Natural killer cell (primary cell): ENCODE results near the gene SEC24D. TPM values are rescaled to one million over a fixed set of nuclear protein-coding genes. Genes with fewer than 3 reads are reported as not detected.

Source experiments
- ATAC-seq, 3 donors: fragments of 150-1000 bp in 2 of 3; fragments of 200-7000 bp in 1 of 3; cut with Tn5 transposase; 1 replicate in 1 of 3; 2 replicates in 2 of 3; pipeline ENCODE4 v1.10.0; 2021; ENCODE audit warnings: mild to moderate bottlenecking in 2 of 3, moderate library complexity in 2 of 3
- DNase-seq, 2 donors: peaks; one replicate each; pipeline versions ENCODE4 v3.0.0 to v3.0.0-alpha.2; 2013 to 2021; ENCODE audit warnings: mixed read lengths in 1 of 2
- H3K27ac ChIP-seq: one replicate; pipeline ENCODE4 v1.5.1; 2013; ENCODE audit warnings: mild to moderate bottlenecking, low read length
- H3K27me3 ChIP-seq: one replicate; pipeline ENCODE4 v1.6.1; 2013; ENCODE audit warnings: low read length; ENCODE audit not compliant: control insufficient read depth, insufficient read depth
- H3K36me3 ChIP-seq: one replicate; pipeline ENCODE4 v1.6.1; 2013; ENCODE audit warnings: low read length; ENCODE audit not compliant: control insufficient read depth, insufficient read depth
- H3K4me1 ChIP-seq: one replicate; pipeline ENCODE4 v1.6.1; 2013; ENCODE audit warnings: low read length; ENCODE audit not compliant: control insufficient read depth, insufficient read depth
- H3K4me3 ChIP-seq: one replicate; pipeline ENCODE4 v1.5.1; 2013; ENCODE audit warnings: low read length
- H3K9me3 ChIP-seq: one replicate; pipeline ENCODE4 v1.6.1; 2013; ENCODE audit warnings: low read length; ENCODE audit not compliant: control insufficient read depth, insufficient read depth
- H3K27ac Mint-ChIP-seq, 2 donors: one replicate each; pipeline ENCODE4 v1.8.0; 2022; ENCODE audit warnings: mild to moderate bottlenecking in 2 of 2, mixed read lengths in 2 of 2, moderate library complexity in 1 of 2
- H3K27me3 Mint-ChIP-seq, 2 donors: one replicate each; pipeline ENCODE4 v1.8.0; 2022; ENCODE audit warnings: low read depth in 2 of 2, mixed read lengths in 2 of 2
- H3K36me3 Mint-ChIP-seq: one replicate; pipeline ENCODE4 v1.8.0; 2022; ENCODE audit warnings: mixed read lengths
- H3K4me1 Mint-ChIP-seq, 2 donors: one replicate each; pipeline ENCODE4 v1.8.0; 2022; ENCODE audit warnings: mixed read lengths in 2 of 2
- H3K4me3 Mint-ChIP-seq: one replicate; pipeline ENCODE4 v1.8.0; 2022; ENCODE audit warnings: mild to moderate bottlenecking, moderate library complexity, mixed read lengths
- H3K9me3 Mint-ChIP-seq, 2 donors: one replicate each; pipeline ENCODE4 v1.8.0; 2022; ENCODE audit warnings: mixed read lengths in 2 of 2
- CTCF ChIP-seq: fragments of 200-600 bp; IDR thresholded peaks from one replicate; pipeline ENCODE4 v1.8.0; 2022; ENCODE audit warnings: antibody characterized with exemption
- WGBS: methylation state at CpG from one replicate; pipeline ENCODE4 v1.1.7; 2013; ENCODE audit warnings: missing lambda C conversion rate; ENCODE audit not compliant: insufficient coverage; 5-methylcytosine and 5-hydroxymethylcytosine counted together
- intact Hi-C: fragments of 100-400 bp; cut with micrococcal nuclease; formaldehyde crosslinking; loops from one replicate; pipeline ENCODE4 v1.14.2; 2022
- total RNA-seq, 4 donors: library from RNA; stranded (reverse); fragments of 120-200 nt in 1 of 4; gene quantifications; one replicate each; pipeline versions ENCODE4 v1.2.3 to v1.2.4, GENCODE V29; 2013 to 2022

SEC24D gene
- total RNA-seq, 3 donors from 2014 or later (not counting 1 experiment from before 2014, with no cell fraction given), result 32.7 to 50.2 (median 35.2) TPM

GRCh38 chr4:118773429-118773792, 62.5 kb downstream of the SEC24D start:
- Mint-ChIP-seq H3K9me3 (no peaks in the 10 kb centered on the region), H3K4me3 (no peak overlapping the region), H3K36me3 (no peaks in the 10 kb centered on the region), H3K27ac (no peak overlapping the region), H3K27me3 (no peaks in the 10 kb centered on the region), H3K4me1 (no peaks in the 10 kb centered on the region)
- ATAC-seq (no peak), DNase-seq (no peak)
- Histone ChIP-seq H3K27ac (no peak overlapping the region), H3K4me3 (no peak overlapping the region), H3K27me3 (no peaks in the 10 kb centered on the region), H3K36me3 (no peaks in the 10 kb centered on the region), H3K4me1 (no peaks in the 10 kb centered on the region), H3K9me3 (no peaks in the 10 kb centered on the region)
- 100% methylated on average over 2 of the region's 2 CpGs for WGBS
- no peak for TF ChIP-seq CTCF
- intact Hi-C loops, result loop anchor here (2.0 kb wide), 1 partner anchor 1275 kb away; no protein-coding TSS in a partner anchor

GRCh38 chr4:118772767-118773428, 63.0 kb downstream of the SEC24D start:
- no peaks in the 10 kb centered on the region for H3K4me1 Mint-ChIP-seq
- intact Hi-C loops, result loop anchor here (1.0 to 2.0 kb wide), 3 partner anchors 92 to 1276 kb away; no protein-coding TSS in a partner anchor
- ATAC-seq (no peak), DNase-seq (no peak)
- no peak for TF ChIP-seq CTCF
- H3K4me3 Mint-ChIP-seq, result no peak overlapping the region
- Histone ChIP-seq H3K4me1 (no peaks in the 10 kb centered on the region), H3K9me3 (no peaks in the 10 kb centered on the region), H3K4me3 (no peak overlapping the region), H3K36me3 (no peaks in the 10 kb centered on the region), H3K27ac (no peak overlapping the region), H3K27me3 (no peaks in the 10 kb centered on the region)
- no peak overlapping the region for H3K27ac Mint-ChIP-seq
- WGBS, result 96% methylated on average over 3 of the region's 3 CpGs
- no peaks in the 10 kb centered on the region for H3K36me3 Mint-ChIP-seq
- H3K9me3 Mint-ChIP-seq, result no peaks in the 10 kb centered on the region
- no peaks in the 10 kb centered on the region for H3K27me3 Mint-ChIP-seq

GRCh38 chr4:118772081-118772766, 63.7 kb downstream of the SEC24D start:
- H3K27ac ChIP-seq, result no peak overlapping the region
- DNase-seq, result peak in 1 of 2 donors; percentile 66
- peak; percentile 69 to 74 (median 74) for ATAC-seq

More at GRCh38 chr4:118772081-118772766, 63.7 kb downstream of the SEC24D start:
- no peaks in the 10 kb centered on the region for H3K9me3 Mint-ChIP-seq
- H3K4me1 Mint-ChIP-seq, result no peaks in the 10 kb centered on the region
- peaks cover 6% of the 10 kb centered on the region for H3K36me3 ChIP-seq
- no peaks in the 10 kb centered on the region for H3K27me3 ChIP-seq
- intact Hi-C loops, result loop anchor here (1.0 to 2.0 kb wide), 3 partner anchors 93 to 1277 kb away; no protein-coding TSS in a partner anchor
- WGBS, result 94% methylated on average over 6 of the region's 7 CpGs
- no peaks in the 10 kb centered on the region for H3K4me1 ChIP-seq
- H3K4me3 ChIP-seq, result no peak overlapping the region
- no peaks in the 10 kb centered on the region for H3K36me3 Mint-ChIP-seq
- no peak overlapping the region for H3K4me3 Mint-ChIP-seq
- H3K9me3 ChIP-seq, result no peaks in the 10 kb centered on the region
- no peak overlapping the region for H3K27ac Mint-ChIP-seq
- H3K27me3 Mint-ChIP-seq, result no peaks in the 10 kb centered on the region
- peak; percentile 70 for TF ChIP-seq CTCF
